HG03280 (cell line): ENCODE results near the gene ADRM1.

ENCODE experiments used
- ATAC-seq: cut with Tn5 transposase; IDR thresholded peaks from one replicate; pipeline ENCODE4 v1.9.1; 2021; ENCODE audit warnings: mild to moderate bottlenecking, moderate library complexity; ENCODE audit not compliant: unreplicated experiment

The ADRM1 gene, protein sequence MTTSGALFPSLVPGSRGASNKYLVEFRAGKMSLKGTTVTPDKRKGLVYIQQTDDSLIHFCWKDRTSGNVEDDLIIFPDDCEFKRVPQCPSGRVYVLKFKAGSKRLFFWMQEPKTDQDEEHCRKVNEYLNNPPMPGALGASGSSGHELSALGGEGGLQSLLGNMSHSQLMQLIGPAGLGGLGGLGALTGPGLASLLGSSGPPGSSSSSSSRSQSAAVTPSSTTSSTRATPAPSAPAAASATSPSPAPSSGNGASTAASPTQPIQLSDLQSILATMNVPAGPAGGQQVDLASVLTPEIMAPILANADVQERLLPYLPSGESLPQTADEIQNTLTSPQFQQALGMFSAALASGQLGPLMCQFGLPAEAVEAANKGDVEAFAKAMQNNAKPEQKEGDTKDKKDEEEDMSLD

DNA sequence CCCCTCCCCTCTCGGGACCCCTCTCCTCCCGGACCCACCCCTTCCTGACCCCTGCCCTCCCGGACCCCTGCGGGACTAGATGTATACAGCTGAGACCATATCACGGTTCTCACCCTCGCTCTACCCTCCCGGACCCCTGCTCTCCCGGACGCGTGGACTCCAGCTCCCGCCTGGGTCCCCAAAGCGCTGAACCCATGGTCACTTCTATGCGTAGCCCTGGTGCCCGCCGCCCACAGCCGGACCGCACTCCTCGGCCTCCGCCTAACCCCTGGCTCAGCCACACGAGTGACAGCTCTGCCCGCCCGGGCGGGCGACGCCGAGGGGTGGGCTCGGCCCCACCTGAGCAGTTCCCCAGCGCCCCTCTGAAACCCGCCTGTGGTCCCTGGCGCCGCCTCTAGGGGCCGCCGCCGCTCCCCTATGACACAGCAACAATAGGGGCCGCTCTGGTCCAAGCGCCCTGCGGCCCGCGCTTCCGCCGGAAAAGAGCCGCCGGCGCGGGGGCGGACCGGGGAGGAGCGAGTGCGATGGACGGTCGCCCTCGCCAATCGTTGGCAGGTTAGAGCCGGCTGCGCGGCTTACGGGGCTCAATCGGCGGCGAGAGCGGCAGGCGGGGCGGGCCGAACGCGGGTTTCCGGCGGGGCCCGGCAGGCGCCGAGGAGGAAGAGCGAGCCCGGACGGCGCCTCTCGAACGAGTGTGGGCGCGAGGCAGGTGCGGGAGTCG, at the start of gene ADRM1:
Gene ADRM1, plus strand, starts transcription at position 657 of the 721 bp plus-strand sequence. CDS start 572 bp downstream, outside the sequence.
- peak; percentile 86 for ATAC-seq

DNA sequence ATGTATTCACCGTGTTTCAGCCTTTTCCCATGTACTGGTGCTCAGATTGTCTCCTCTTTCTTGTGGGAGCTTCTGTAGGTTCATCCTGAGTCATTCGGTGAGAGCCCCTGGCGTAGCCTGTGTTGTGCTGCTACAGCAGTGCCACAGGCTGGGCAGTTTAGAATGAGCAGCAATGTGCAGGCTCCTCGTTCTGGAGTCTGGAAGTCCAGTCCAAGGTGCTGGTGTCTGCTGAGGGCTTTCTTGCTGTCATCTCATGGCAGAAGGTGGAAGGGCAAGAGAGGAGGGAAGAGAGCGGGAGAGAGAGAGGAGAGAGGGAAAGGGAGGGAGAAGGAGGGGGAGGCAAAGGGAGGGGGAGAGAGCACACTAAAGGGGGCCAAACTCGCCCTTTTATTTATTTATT, 49.4 kb upstream of the ADRM1 start:
- ATAC-seq: no peak

DNA sequence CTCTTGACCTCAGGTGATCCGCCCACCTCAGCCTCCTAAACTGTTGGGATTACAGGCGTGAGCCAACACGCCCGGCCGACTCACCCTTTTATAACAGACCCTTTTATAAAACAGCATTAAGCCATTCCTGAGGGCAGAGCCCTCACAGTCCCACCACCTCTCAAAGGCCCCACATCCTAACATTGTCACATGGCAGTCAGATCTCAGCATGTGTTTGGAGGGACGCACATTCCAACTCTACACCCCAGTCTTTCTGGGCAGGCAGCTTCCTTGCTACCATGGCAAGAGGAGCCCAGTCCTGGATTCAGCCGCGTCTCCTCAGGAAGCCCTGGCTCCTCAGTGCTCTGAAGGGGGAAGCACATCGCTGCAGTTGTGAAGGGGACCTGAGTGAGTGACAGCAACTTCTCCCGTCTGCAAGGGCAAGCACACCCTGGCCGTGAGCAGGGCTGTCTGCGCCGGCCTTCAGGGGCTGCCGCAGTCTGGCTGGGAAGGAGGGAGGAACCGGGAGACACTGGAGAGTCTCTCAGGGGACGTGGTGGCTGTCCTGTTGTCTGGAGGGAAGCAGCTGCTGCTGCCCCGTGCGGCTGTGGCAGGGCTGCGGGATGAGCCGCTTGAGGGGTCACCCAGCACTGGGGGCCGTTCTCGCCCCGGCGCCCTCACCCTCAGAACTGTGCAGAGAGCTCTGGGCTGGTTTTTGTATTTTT, 48.6 kb upstream of the ADRM1 start:
- ATAC-seq: no peak

DNA sequence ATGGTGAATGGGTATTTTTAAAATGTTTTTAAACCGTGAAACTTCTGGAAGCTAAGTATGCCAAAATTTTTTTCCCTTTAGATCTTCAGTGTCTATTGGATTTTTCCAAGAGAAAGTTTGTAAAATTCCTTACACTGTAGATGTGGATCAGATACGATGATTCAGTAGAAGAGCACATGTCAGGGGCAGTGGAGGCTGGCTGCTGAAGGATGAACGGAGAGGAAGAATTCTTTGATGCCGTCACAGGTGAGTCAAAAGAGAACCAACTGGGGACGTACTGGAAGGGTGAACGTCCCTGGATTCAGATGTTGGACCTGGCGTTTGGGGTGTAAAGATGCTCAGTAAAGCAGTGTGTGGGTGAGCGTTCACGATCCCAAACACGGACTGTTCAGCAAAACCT, 46.8 kb upstream of the ADRM1 start:
- ATAC-seq: no peak

DNA sequence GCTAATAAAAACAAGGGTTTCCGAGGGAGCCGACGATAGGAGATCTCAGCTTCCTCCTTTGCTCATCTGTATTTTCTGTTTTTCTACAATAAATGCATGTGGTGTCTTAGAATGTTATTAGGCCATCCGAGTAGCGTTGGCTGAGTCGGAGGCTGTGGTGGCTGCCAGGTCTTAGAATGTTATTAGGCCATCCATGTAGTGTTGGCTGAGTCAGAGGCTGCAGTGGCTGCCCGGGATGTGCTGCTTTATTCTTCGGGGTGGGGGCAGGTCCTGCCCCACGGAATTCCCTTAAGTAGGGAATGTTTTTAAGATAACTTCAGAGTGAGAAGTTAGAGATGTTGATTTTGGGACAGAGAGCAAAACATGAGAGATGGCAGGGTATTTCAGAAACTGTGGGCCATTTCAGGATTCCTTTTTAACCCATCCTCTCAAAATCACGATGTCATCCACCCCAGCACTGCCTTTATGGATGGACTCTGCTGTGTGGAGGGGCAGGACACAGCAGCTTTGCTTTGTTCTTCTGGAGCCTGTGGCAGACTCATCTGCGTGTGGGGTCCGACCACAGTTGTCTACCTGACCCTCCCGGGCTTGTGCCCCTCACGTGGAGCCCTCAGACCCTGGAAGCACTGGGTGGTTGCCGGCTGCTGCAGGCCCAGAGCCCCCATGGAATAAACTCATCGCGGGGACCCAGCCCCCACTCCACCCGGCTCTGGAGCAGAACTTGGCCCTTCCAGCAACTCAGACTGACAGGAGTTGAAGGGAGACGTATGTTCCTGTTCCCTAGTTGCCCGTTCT, 44.1 kb upstream of the ADRM1 start:
- ATAC-seq: no peak

DNA sequence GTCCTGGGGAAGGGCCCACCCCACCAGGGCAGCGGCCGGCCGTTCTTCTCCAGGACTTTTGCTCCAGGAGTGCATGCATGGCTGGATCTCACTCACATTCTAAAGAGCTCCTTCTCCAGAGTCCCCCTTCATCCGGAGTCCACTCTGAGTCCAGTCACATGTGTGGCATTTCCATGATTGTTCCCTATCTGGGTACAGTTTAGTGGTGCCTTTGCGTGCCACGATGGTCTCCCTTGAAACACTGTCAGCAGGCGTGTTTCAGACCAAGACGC, 43.6 kb upstream of the ADRM1 start:
- no peak for ATAC-seq

DNA sequence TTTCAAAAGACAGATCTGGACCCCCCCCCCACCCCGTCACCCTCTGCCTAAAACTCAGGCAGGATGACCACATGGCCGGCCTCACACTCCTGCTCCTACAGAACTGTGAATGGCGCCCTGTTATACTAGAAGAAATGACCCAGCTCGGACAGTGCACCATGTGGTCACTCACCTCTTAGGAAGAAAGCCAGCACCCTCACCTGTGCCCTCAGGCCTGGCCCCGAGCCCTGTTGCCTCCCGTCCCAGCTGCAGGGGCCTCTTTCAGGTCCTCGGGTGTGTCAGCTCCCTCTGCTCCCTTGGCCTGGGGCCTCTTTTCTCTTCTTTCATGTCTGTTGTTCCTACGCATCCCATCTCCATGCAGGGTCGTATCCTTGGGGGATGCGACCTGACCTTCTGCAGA, 40.7 kb upstream of the ADRM1 start:
- no peak for ATAC-seq

DNA sequence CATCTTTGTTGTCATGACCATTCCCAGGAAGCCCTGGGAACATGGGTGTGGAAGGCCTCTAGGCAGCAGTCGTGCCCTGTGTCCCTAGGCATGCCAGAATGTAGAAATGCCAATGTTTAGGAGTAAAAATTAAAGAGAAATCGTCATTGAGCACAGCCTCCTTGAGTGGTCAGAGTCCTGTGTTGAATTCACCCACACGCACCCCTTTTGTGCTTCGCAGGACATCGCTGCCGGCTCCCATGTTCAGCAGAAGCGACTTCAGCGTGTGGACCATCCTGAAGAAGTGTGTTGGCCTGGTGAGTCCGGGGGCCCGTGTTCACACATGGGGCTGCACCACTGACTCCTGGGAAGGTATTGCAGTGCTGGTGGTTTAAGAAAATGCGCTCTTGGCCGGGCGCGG, 39.4 kb upstream of the ADRM1 start:
- ATAC-seq: no peak

DNA sequence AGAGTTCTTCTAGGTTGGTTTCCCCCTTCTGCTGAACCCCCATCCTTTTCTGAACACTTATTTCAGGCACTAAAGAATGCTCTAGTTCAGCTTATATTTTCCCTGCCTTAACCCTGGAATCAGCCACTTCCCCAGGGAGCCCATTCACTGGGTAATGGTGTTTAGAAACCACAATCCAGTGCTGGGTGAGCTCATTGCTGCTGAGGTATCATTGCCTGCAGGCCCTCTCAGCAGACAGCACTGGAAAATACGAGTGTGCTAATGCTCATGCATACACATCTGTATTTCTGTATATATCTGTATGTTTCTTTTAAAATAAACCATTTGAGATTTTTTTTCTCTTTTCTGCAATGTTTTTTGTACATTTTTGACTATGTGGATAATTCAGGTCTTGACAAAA, 37.4 kb upstream of the ADRM1 start:
- no peak for ATAC-seq

DNA sequence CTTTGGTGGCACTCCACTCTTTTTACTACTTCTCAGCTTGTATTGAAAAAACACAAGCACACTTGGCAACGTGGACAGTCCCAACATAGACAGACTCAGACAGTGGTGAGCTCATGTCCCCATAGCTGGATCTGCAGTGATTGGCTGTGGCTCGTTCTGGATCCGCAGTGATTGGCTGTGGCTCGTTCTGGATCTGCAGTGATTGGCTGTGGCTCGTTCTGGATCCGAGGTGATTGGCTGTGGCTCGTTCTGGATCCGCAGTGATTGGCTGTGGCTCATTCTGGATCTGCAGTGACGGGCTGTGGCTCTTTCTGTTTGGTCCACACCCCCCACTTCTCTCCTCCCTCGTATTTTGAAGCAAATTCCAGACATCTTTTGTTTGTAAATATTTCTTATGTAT, 36.5 kb upstream of the ADRM1 start:
- no peak for ATAC-seq

DNA sequence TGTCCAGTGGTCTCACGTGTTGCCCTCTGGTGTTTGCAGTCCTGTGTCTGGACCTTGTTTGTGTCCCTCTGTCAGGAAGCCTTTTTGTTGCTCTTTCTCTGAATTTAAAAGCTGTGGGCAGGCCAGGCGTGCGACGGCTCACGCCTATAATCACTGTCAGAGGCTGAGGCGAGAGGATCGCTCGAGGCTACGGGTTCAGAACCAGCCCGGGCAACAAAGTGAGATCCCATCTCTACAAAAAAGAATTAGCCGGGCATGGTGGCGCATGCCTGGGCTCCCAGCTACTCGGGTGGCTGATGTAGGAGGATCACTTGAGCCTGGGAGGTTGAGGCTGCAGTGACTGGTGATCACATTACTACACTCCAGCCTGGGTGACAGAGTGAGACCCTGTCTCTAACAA, 35.9 kb upstream of the ADRM1 start:
- no peak for ATAC-seq

DNA sequence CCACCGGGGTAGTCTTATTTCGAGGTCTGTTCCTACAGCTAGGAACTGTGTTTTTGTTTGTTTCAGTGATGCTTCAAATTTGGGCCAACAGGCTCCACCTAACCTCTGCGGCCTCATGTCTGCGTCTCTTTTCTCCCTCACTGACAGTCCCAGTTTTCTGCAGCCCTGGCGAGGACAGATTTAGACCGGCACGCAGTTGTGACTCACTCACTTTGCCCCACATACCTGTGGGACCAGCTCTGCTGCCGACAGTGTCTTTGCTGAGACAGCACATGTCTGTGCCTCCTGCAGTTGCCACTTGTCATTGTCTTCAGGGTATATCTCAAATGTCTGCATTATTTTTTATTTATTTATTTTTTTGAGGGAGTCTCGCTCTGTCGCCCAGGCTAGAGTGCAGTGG, 35.3 kb upstream of the ADRM1 start:
- ATAC-seq: no peak

DNA sequence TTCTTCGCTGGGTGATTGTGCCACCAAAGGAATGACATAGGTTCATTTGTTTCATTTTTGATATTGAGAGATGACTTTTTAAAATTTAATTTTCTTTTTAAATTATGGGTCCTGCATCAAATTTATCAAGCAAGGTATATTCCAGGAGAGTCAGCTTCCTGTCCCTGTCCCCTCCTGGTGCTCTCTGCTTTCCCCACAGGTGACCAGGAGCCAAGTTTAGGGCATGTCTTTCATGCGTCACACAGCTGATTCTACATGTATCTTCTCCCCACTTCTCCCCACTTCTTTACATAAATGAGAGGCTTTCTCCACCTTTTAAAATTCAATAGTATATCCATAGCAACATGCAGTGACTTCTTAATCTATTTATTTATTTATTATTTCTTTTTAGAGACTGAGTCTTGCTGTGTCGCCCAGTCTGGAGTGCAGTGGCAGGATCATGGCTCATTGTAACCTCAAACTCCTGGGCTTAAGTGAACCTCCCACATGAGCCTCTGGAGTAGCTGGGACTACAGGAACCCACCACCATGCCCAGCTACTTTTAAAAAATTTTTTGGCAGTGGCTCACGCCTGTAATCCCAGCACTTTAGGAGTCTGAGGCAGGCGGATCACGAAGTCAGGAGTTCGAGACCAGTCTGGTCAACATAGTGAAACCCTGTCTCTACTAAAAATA, 34.4 kb upstream of the ADRM1 start:
- no peak for ATAC-seq

DNA sequence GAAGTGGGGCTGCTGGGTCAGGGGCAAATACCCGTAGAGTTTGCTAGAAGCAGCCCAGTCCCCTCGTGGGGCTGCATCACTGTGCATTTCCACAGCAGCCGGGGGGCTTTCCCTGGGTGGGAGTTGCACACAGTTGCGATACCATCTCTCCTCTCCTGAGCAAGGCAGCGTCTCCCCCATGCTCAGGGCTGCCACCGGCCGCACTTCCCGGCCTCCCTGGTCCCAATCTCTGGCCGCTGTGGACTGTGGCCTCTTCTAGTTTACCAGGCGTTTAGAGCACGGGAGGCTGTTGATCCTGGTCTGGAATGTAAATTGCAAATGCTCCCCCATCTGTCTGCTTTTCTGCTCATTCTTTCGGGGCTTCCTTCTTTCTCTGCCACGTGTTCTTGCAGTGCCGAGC, 33.4 kb upstream of the ADRM1 start:
- no peak for ATAC-seq

DNA sequence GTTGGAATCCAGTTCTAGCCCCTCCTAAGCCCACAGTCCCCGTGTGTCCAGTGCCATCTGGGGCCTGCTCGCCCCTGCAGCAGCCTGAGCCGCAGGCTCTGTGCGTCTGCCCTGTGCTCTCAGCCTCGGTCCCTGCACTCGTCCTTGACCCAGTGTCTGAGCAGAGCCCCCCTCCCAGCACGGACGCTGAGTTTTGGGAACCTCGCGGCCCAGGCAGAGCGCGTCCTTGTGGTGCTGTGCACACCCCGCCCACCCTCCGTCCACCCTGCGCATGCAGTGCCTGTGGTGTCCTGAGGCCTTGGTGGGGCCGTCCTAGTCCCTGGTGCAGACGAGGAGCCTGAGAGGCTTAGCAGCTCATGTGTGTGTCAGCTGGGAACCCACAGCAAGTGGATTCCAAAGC, 32.9 kb upstream of the ADRM1 start:
- ATAC-seq: no peak

DNA sequence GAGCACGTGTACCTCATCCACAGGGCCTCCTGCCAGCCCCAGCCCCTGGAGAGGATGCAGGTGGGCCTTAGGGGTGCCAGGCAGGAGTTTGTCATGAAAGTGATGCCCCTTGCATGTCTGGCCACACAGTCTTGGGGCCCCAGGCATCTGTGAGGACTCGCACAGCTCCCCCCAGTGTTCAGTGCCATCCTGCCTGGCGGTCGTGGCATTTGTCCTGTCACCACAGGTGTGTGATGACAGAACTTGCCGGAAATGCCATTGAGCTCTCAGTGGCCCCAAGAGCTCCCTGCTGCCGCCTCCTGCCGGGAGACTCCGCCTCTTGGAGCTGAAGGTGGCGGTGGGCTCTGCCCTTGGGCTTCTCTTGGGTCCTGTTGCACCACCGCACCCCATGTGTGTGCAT, 30.6 kb upstream of the ADRM1 start:
- no peak for ATAC-seq

DNA sequence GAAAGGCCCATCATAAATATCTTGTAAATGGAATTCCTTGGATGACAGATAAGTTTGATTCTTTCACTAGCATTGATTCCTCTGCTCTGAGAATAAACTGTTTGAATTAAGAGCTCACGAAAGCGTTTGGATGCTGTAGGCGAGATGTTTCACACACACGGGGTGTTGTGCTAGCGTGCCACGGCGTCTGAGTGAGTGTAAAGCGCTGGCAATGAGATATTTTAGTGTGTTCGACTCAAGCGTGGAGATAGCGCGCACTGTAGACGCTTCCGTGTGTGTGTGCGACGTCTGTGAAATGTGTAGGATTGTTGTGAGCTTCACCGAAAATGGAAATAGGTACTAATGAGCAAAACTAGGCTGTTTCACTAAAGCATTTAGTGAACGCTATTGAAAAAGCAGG, 29.4 kb upstream of the ADRM1 start:
- ATAC-seq: no peak

DNA sequence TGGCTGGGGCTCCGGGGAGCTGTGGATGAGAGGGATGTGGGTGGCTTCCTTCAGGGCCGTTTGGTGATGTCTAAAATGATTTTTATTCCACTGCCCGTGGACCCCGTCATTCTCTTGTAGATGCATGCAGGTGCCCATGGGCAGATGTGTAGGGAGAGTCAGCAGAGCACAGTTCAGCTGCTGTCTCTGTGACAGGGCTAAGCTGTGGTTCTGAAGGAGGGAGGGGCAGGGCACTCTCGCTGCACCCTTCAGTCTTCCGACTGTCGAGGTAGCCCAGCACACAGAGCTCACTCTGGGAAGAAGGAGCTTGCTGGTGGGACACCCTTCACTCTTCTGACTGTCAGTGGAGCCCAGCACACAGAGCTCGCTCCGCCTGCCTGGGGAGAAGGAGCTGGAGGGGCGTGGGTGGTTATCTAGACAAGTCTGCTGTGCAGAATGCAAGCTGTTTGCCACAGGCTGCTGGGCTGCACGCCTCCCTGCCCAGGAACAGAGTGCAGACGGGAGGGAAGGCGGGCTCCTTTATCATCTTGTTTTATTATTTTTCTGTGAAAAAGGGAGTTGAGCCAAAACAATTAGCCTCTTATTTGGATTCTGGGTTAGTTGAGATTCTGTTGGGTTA, 28.4 kb upstream of the ADRM1 start:
- ATAC-seq: no peak

DNA sequence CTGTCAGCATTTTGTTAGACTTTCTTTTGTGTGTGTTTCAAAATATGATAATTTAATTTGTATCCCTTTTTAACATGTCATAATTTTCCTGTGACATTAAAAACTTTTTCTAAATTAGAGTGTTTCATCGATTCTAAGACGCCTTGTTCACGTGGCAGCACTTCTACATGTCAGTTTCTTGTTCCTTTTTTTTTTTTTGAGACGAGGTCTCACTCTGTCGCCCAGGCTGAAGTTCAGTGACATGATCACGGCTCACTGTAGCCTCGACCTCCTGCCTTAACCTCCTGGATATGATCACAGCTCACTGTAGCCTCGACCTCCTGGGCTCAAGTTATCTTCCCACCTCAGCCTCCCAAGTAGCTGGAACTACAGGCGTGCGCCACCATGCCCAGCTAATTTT, 27.6 kb upstream of the ADRM1 start:
- ATAC-seq: no peak

DNA sequence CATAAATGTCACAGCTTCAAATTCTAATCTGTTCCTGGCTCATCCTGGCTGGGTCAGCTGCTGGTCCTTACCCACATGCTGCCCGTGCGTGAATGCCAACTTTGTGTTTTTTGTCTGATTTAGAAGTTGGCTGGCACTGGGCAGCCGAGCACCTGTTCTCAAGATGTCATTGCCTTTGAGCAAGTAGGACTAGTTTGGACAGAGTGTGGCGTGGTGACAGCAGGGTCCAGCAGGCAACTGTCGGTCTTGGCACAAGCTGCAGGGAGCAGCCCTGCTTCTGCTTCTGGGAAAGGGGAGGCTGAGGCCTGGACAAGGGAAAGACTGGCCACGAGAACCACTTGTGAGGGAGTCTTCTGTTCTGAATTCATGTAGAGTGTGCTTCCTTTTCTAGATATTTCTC, 26.4 kb upstream of the ADRM1 start:
- no peak for ATAC-seq
